SK-N-SH (cell line): ENCODE data around the gene KIF6.

Experiments
- CHD2 ChIP-seq: fragments of 150-350 bp; IDR thresholded peaks from 2 replicates; pipeline ENCODE4 v1.6.1; 2018; ENCODE audit warnings: low read length; ENCODE audit not compliant: partially characterized antibody
- CTCF ChIP-seq: fragments of 200-600 bp; sonication (generic); IDR thresholded peaks from 2 replicates; pipeline ENCODE4 v1.6.1; 2017; ENCODE audit warnings: antibody characterized with exemption, mild to moderate bottlenecking, moderate library complexity
- EP300 ChIP-seq, 2 experiments: IDR thresholded peaks; 2 replicates each; pipeline versions ENCODE4 v1.4.0 to v1.6.1; 2012; ENCODE audit warnings: borderline replicate concordance in 1 of 2, low read depth in 1 of 2, low read length in 1 of 2
- MXI1 ChIP-seq: IDR thresholded peaks from 2 replicates; pipeline ENCODE4 v1.6.1; 2012; ENCODE audit warnings: mild to moderate bottlenecking, low read depth, low read length, improper control_type of control experiment
- NRF1 ChIP-seq: IDR thresholded peaks from 2 replicates; pipeline ENCODE4 v1.6.1; 2012; ENCODE audit warnings: low read depth, mild to moderate bottlenecking, low read length
- REST ChIP-seq: IDR thresholded peaks from 2 replicates; pipeline ENCODE4 v1.6.1; 2012; ENCODE audit warnings: mild to moderate bottlenecking, low read depth, low read length, moderate library complexity
- TAF1 ChIP-seq: IDR thresholded peaks from 2 replicates; pipeline ENCODE4 v1.6.1; 2012; ENCODE audit warnings: low read depth, mild to moderate bottlenecking, low read length, moderate library complexity, borderline replicate concordance
- TEAD4 ChIP-seq: IDR thresholded peaks from 2 replicates; pipeline ENCODE4 v1.4.0; 2012; ENCODE audit warnings: mild to moderate bottlenecking, borderline replicate concordance; ENCODE audit not compliant: insufficient read depth
- USF1 ChIP-seq: IDR thresholded peaks from 2 replicates; pipeline ENCODE4 v1.4.0; 2012; ENCODE audit warnings: low read depth, borderline replicate concordance
- YY1 ChIP-seq: IDR thresholded peaks from 2 replicates; pipeline ENCODE4 v1.4.0; 2012; ENCODE audit warnings: low read depth, mild to moderate bottlenecking

GRCh38 chr6:39707962-39708683, 17.1 kb downstream of the KIF6 start:
- TF ChIP-seq TAF1 = no peak
- TF ChIP-seq CTCF = no peak
- TF ChIP-seq EP300 (IDR thresholded peaks at IDR 0.05; ENCODE audit: borderline replicate concordance in 1 of 2, low read depth in 1 of 2, low read length in 1 of 2) = no peak
- TF ChIP-seq TEAD4 = no peak
- TF ChIP-seq YY1 = no peak
- TF ChIP-seq USF1 = no peak
- TF ChIP-seq CHD2 = no peak
- TF ChIP-seq REST = no peak
- TF ChIP-seq MXI1 = no peak
- TF ChIP-seq NRF1 = no peak
